ENCODE results near the gene PAXX. TPM values are rescaled to one million over a fixed set of nuclear protein-coding genes. Genes with fewer than 3 reads are reported as not detected.

Gene PAXX
- polyA plus RNA-seq, 3 donors: 33.4 to 40.8 (median 40.4) TPM

DNA sequence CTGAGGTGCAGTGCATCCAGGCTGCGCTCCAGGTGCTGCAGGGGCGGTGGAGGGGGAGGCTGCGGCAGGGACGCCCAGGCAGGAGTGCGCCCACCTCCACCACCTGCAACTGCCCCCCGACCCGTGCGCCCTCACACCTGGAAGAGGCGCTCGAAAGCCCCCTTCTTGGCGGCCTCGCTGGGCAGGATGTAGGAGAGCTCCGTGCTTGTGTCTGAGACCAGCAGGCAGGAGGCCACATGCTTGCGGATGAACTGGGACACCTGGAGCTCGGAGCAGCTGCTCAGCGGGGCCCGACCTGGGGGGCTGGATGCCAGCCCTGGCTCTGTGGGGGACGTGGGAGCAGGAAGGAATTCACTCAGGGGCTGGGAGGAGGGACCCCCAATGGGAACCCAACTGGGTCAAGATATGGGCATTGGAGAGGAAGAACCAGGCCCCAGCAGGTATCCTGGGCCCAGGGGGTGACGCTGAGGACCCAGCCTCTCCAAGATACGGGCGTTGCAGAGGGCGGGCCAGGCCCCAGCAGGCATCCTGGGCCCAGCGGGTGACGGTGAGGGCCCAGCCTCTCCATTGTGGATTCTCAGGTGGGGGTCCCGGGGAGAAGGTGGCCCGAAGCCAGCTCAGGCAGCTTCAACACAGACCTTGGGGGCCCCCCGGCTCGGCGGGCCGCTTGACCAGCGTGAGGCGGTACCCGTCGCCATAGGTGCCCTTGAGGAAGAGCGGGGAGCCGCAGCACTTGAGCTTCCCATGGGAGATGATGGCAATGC lies 22.7 kb downstream of the PAXX start:
- no peak for DNase-seq

DNA sequence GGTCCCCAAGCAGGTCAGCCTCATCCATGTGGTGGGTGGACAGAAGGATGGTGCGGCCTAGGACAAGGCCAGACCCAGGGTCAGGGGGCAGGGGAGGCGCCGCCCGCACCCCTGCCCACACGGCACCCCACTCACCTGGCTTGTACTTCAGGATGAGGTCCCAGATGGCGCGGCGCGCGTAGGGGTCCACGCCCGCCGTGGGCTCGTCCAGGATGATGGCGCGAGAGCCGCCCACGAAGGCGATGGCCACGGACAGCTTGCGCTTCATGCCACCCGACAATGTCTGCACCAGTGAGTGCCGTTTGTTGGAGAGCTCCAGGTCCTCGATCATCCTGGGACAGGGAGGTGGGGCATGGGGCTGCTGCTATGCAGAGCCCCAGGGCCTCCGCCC lies 23.3 kb downstream of the PAXX start:
- no peak for DNase-seq

DNA sequence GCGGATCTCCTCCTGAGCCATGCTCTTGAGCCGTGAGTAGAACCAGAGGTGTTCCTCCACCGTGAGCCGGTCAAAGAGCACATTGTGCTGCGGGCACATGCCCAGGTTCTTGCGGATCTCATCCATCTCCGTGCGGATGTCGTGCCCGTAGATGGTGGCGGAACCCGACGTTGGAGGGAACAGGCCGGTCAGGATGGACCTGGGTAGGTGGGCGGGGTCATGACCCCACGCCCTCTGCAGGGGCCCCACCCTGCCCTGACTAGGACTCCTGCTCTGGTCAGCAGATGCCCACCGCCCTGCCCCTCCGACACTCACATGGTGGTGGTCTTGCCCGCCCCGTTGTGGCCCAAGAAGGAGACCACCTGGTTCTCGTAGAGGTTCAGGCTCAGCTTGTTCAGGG lies 23.8 kb downstream of the PAXX start:
- no peak for DNase-seq

DNA sequence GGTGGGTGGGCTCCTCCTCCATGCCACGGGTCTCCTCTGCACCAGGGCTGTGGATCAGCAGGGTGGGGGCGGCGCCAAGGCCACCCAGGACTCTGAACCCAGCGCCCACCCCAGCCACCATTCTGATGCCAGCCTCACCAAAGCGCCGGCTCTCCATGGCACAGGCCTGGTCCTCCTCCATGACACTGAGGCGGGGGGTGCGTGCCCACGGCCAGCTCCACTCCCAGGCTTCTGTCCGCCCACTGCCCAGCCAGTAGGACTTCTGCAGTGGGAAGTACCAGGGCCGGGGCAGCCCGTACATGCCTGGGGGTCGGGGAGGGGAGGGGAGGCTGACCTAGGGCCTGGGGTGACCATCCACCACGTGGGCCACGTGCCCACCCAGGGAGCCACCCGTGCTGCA lies 24.2 kb downstream of the PAXX start:
- DNase-seq: no peak

- DNase-seq: no peak
Observed at GRCh38 chr9:137017071-137017470, 24.8 kb downstream of the PAXX start.

DNA sequence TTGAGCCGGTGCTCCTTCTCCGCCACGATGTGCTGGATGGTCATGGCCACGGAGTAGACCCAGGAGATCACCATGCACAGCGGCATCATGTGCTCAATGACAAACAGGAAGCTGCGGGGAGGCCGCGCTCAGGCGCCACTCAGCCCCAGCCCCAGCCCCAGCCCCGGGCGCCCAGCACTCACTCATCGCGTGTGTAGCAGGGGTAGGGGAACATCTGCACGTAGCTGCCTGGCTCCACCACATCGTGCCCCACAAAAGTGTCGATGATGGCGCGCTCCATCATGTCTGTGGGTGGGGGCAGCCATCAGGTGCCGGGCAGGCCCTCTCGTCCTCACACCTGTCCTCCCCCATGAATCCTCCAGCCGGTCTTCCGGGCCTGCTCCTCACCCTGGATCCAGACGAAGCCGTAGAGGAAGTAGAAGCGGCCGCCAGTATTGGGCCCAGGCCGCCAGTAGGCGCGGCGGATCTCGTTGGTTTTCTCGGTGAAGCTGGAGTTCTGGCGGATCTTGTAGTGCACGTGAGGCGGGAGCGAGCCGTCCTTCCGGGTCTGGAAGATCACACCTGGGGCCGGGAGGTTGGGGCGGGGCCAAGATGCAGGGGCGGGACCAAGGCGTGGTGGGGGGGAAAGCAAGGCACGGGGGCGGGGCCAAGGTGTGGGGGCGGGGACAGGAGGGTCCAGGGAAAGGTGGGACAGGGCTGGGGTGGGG lies 25.7 kb downstream of the PAXX start:
- DNase-seq: no peak

DNA sequence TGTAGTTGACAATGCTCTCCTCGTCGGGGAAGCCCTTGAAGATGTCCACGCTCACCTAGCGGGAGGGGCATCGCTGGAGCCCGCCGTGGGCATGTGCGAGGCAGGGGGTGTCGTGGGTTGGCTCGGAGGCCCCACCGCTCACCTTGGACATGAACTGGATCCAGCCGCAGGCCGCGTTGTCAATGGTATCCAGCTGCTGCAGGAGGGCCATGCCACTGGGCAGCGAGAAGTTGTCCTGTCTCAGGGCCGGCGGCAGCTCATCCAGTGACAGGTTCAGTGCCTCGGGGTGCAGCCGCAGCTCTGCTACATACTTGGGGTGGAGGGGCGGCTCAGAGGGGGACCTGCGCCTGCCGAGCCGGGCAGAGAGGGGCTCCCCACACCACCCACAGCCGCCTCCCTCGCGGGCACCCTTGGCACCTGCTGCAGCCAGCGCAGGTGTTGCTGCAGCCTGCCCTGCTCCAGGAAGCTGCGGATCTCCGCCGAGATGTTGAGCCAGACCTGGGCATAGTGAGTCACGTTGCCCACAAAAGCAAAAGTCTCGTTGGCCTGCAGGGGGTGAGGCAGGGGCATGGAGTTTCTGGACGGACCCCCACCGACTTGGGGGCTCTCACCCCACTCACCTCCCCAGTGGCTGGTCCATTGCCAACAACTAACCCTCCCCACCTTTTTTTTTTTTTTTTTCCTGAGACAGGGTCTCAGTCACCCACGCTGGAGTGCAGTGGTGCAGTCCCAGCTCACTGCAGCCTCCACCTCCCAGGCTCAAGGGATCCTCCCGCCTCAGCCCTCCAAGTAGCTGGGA lies 26.7 kb downstream of the PAXX start:
- no peak for DNase-seq

GRCh38 chr9:137019891-137020683 lies 27.9 kb downstream of the PAXX start:
- no peak for DNase-seq

- DNase-seq: no peak
Observed at GRCh38 chr9:137020771-137021567, 28.7 kb downstream of the PAXX start.

- DNase-seq: no peak
Observed at GRCh38 chr9:137021568-137021978, 29.4 kb downstream of the PAXX start.

GRCh38 chr9:137021979-137022661 lies 29.9 kb downstream of the PAXX start:
- DNase-seq: no peak

- DNase-seq: no peak
Observed at GRCh38 chr9:137022662-137023008, 30.4 kb downstream of the PAXX start.

GRCh38 chr9:137023157-137023556 lies 30.9 kb downstream of the PAXX start:
- no peak for DNase-seq

- DNase-seq: no peak
Observed at GRCh38 chr9:137023583-137023991, 31.4 kb downstream of the PAXX start.

DNA sequence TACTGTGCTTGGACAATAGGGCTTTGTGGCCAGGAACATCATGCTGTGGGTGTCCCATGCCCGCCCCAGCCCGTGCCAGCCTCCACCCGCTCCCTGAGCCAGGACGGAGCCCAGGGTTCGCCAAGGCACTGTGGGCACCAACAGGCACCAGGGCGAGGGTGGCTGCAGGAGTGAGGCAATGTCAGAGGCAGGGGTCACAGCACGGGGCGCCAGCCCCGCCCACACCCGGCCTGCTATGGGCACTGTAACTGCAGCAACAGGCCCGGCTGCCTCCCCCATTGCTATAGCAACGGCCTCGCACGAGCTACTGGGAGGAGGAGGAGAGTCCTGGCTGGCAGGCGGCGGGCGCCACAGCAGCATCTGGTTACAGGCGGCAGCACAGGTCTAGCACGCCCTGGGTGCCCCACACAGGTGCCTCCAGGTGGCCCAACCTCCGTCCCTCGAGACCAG lies 33.3 kb downstream of the PAXX start:
- DNase-seq: peak; percentile 85

DNA sequence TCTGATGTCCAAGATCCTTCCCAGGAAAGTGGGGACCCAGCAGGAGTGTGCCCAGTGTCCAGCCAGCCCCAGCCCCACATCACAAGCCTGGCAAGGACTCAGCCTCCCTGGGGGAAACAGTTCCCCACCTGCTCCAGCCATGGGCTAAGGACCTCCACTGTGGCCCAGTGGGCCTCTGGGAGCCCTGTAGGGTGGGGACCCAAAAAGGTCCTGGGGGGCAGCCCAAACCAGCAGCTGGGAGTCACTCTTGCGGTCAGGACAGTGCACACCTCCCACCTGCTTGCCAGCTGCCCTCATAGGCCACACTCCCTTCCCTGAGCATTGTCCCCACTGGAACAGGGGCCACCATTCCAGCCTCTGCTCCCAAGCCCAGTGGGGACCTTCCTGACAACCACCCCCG lies 34.2 kb downstream of the PAXX start:
- DNase-seq: no peak

DNA sequence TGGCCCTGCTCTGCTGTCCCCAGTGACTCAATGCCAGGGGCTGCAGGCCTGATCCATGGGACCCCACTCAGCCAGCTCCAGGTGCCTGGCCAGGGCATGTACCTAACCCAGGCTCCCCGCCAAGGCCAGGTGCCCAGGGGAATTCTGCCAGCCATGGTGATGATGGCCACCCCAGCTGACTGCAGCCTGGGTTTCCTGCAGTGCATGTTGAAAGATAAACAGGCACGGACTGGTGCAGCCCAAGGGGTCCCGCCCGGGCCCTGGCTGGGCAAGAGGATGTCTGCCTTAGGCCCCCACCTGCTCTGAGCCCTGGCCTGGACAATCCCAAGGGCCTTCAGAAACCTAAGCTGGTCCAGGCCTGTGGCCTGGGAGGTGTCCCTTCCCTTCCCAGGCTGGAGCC lies 34.6 kb downstream of the PAXX start:
- DNase-seq: no peak

- no peak for DNase-seq
Observed at GRCh38 chr9:137027369-137028262, 35.4 kb downstream of the PAXX start, which contains the start of gene ABCA2. Gene ABCA2, minus strand, starts transcription at chr9:137028237. Its CDS starts 97 bp downstream, at chr9:137028140.

Data from renal pelvis (tissue), 4 donors.